Activated naive CD4-positive, alpha-beta T cell treated with anti-CD3 and anti-CD28 coated beads, Interleukin-2, amount 50 U/mL, for 24 hours (primary cell): ENCODE measurements around the gene SFTPB.

ENCODE experiments used
- H3K27ac Mint-ChIP-seq: one replicate; pipeline ENCODE4 v1.8.0; 2021; ENCODE audit warnings: mild to moderate bottlenecking, mixed read lengths
- H3K27me3 Mint-ChIP-seq: one replicate; pipeline ENCODE4 v1.8.0; 2021; ENCODE audit warnings: mixed read lengths
- H3K36me3 Mint-ChIP-seq: one replicate; pipeline ENCODE4 v1.8.0; 2021; ENCODE audit warnings: mixed read lengths
- H3K4me1 Mint-ChIP-seq: one replicate; pipeline ENCODE4 v1.8.0; 2021; ENCODE audit warnings: mixed read lengths
- H3K4me3 Mint-ChIP-seq: one replicate; pipeline ENCODE4 v1.8.0; 2021; ENCODE audit warnings: mild to moderate bottlenecking, mixed read lengths
- H3K9me3 Mint-ChIP-seq: one replicate; pipeline ENCODE4 v1.8.0; 2021; ENCODE audit warnings: mixed read lengths

SFTPB gene

DNA sequence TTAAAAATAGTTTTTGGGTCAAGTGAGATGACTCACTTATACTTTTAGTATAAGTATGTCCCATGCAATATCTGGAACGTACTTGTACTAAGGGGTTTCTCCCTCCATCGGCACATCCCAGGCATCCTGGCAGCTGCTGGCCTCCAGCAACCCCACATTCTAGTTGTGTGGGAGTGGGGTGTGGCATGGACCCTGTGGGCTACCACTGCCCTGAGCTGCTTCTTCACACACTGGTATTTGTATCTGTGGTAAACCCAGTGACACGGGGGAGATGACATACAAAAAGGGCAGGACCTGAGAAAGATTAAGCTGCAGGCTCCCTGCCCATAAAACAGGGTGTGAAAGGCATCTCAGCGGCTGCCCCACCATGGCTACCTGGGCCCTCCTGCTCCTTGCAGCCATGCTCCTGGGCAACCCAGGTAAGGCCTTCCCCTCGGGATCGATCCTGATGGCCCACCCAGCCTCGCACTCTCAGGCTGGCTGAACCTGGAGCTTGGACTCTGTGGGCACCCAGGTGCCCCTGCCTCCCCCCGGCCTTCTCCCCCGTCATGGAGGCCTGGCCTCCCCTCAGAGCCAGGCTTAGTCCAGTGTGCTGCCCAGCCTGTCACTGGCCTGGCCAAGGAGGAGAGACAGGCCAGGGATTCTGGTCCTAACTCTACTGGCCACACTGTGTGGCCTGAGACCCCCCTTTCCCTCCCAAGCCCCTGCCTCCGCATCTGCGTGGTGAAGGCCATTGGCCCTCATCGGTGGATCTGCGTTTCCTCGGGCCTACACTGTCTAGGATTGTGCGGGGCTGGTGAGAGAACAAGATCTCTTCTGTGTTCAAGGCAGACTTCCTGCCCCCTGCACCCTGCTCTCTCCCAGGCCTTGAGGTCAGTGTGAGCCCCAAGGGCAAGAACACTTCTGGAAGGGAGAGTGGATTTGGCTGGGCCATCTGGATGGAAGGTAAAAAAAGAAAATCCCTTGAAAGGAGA is 26.3 kb upstream of the SFTPB start, which contains the start of gene GNLY:
TSS of gene GNLY (plus strand) at position 307 of the 974 bp plus-strand sequence. CDS start at position 368, 61 bp downstream.
- Mint-ChIP-seq H3K4me3 (peak within 1 kb of the TSS; percentile 63), H3K4me1 (no peaks in the 10 kb centered on the region), H3K27ac (no peak within 1 kb of the TSS)

DNA sequence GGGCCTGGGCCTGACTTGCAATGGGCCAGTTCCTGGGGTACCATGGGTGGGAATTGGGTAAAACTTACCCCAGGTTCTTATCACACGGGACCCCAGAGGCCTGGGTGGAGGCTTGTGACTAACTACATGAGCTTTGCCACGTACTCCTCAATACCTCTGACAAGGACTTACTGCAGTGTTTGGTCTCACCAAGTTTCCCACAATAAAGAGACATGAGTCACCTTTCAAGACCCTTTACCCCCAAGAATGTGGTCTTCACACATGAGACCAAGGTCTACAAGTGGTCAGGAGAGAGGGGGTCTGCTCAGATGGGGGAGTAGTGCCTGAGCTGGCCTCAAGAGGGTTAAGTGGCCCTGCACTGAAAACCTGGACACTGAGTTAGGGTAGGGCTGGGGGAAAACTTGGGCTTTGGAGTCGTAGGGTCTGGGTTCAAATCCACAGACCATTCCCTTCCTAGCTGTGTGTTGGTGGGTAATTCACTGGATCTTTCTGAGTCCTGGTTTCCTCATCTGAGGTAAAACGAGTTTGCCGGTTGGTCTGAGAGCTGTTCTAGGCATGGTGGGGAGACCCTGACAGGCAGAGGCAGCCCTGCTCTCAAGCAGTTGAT is 24.1 kb upstream of the SFTPB start:
- Mint-ChIP-seq H3K27ac (no peak overlapping the region), H3K4me3 (no peak overlapping the region), H3K4me1 (no peaks in the 10 kb centered on the region)

More for the DNA sequence above, 26.3 kb upstream of the SFTPB start, which contains the start of gene GNLY:
- Mint-ChIP-seq H3K9me3 (no peaks in the 10 kb centered on the region), H3K36me3 (no peaks in the 10 kb centered on the region), H3K27me3 (no peaks in the 10 kb centered on the region)

DNA sequence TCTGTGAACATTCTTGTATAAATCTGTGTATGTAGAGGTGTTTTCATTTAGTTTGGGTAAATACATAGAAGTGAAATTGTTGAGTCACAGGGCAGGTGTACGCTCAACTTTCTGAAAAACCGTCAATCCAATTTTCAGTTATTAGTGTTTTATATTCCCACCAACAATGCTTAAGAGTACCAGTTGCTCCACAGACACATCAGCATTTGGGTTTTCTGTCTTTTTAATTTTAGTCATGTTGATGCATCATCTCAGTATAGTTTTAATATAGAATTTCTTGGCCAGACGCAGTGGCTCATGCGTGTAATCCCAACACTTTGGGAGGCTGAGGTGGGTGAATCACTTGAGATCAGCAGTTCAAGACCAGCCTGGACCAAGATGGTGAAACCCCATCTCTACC is 22.9 kb upstream of the SFTPB start:
- Mint-ChIP-seq H3K4me1 (no peaks in the 10 kb centered on the region), H3K27ac (no peak overlapping the region), H3K27me3 (no peaks in the 10 kb centered on the region), H3K4me3 (no peak overlapping the region), H3K9me3 (no peaks in the 10 kb centered on the region), H3K36me3 (no peaks in the 10 kb centered on the region)

More for the DNA sequence above, 24.1 kb upstream of the SFTPB start:
- Mint-ChIP-seq H3K27me3 (no peaks in the 10 kb centered on the region), H3K36me3 (no peaks in the 10 kb centered on the region), H3K9me3 (no peaks in the 10 kb centered on the region)

DNA sequence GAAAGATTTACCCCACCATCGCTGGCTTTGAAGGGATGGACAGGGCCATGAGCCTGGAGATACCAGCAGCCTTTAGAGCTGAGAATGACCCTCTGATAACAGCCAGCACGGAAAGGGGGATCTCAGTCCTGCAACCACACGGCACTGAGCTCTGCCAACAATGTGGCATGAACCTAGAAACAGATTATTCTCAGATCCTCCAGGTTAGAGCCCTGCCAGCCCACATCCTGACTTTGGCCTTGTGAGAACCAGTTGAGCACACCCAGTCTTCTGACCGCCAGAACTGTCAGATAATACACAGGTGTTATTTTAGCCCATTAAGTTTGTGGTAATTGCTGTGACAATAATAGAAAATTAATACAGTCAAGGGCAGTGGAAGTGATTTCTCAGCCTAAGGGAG is 16.8 kb upstream of the SFTPB start:
- Mint-ChIP-seq H3K36me3 (no peaks in the 10 kb centered on the region), H3K27ac (no peak overlapping the region)

DNA sequence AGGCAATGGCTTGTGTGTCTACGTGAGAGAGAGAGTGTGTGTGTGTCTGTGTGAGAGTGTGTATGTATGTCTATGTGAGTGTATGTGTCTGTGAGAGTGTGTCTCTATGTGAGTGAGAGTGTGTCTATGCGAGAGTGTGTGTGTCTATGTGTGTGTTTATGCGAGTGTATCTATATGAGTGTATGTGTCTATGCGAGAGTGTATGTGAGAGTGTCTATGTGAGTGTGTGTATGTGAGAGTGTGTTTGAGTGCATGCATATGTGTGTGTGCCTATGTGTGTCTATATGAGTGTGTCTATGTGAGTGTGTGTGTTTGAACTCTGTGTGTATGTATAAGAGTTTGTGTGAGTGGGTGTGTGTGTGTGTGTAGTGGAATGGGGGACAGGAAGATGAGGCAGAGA is 16.4 kb upstream of the SFTPB start:
- Mint-ChIP-seq H3K4me1 (no peaks in the 10 kb centered on the region), H3K4me3 (no peak overlapping the region), H3K36me3 (no peaks in the 10 kb centered on the region), H3K27me3 (peaks cover 1% of the 10 kb centered on the region), H3K9me3 (no peaks in the 10 kb centered on the region), H3K27ac (no peak overlapping the region)

More for the DNA sequence above, 16.8 kb upstream of the SFTPB start:
- H3K4me3 Mint-ChIP-seq = no peak overlapping the region
- no peaks in the 10 kb centered on the region for H3K9me3 Mint-ChIP-seq
- H3K4me1 Mint-ChIP-seq = no peaks in the 10 kb centered on the region
- peaks cover 1% of the 10 kb centered on the region for H3K27me3 Mint-ChIP-seq

DNA sequence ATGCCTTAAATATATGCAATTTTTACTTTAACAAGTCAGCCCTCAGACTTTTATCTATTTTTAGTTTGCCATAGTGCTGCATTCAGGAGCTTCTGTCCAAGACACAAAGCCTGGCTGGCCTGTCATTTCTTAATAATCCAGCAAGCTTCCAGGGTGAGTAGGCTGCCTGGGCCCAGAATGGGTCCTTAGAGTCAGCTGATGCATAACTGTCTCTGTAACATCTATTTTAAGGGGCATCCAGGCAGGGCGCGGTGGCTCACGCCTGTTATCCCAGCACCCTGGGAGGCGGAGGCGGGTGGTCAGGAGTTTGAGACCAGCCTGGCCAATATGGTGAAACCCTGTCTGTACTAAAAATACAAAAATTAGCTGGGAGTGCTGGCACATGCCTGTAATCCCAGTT is 14.4 kb upstream of the SFTPB start:
- no peaks in the 10 kb centered on the region for H3K36me3 Mint-ChIP-seq
- H3K27me3 Mint-ChIP-seq = peaks cover 1% of the 10 kb centered on the region
- no peaks in the 10 kb centered on the region for H3K4me1 Mint-ChIP-seq
- H3K4me3 Mint-ChIP-seq = no peak overlapping the region
- H3K27ac Mint-ChIP-seq = no peak overlapping the region
- H3K9me3 Mint-ChIP-seq = no peaks in the 10 kb centered on the region

DNA sequence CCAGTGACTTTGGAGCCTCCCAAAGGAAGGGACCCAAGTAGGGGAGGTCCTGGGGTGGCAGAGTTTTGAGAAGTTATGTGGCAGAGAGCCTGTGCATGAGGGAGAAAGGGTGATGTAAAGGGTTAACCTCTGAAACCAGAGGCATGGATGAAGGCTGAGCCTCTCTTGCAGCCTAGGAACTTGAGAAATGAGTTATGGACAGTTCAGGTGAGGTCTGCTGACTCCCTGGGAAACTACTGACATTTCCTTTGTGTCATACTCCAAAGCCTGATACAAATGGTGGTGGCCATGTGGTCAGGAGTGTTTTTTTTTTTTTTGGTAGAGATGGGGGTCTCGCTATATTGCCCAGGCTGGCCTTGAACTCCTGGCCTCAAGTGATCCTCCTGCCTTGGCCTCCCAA is 13.8 kb upstream of the SFTPB start:
- Mint-ChIP-seq H3K36me3 (no peaks in the 10 kb centered on the region), H3K27me3 (peaks cover 1% of the 10 kb centered on the region), H3K9me3 (no peaks in the 10 kb centered on the region), H3K4me3 (no peak overlapping the region), H3K27ac (no peak overlapping the region), H3K4me1 (no peaks in the 10 kb centered on the region)

DNA sequence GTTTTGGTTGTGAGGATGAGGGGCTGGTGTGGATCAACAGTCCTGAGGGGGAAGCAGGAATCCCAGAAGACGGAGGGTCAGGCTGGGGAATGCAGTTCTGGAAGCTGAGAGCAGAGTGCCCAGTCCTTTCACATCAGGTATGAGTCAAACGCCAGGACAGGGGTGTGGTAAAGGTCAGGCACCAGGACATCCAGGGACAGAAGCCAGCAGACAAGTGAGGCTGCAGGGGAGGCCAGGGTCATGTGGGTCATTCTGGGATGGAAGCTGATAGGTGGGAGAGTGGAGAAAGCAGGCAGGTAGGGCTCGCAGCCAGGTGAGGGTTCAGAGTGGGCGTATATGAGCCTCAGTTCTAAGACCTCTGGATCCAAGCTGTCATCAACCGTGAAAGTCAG is 13.4 kb upstream of the SFTPB start:
- Mint-ChIP-seq H3K27me3 (peaks cover 1% of the 10 kb centered on the region), H3K4me3 (no peak overlapping the region), H3K9me3 (no peaks in the 10 kb centered on the region), H3K27ac (no peak overlapping the region), H3K4me1 (no peaks in the 10 kb centered on the region), H3K36me3 (no peaks in the 10 kb centered on the region)

DNA sequence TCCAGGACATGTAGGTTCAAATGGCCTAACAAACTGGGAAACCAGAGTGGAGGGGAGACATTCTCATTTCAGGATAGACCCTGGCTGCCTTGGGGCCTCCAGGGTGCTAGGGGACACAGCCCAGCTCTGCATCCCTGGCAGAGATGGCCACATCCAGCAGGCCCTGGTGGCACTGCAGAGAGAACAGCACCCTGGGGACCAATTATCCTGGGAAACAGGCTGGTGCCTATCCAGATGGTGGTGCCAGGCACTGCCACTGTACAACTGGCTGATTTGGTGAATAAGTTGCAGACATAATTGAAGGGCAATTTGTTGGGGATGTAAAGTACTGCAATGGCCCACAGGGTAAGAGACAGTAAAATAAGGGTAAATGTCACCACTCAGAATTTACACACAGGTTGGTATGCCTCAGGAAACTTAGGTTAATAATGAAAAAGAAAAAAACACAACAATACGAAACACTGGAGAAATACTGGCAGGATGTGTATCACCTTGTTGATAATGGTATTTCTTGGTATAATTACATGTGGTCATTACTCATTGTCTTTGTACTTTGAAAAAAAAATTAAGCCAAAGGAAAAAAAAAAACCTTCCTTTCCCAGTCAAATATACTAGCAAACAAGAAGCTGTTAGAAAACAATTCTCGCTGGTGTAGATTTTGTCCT is 12.8 kb upstream of the SFTPB start:
- peaks cover 1% of the 10 kb centered on the region for H3K27me3 Mint-ChIP-seq
- H3K27ac Mint-ChIP-seq = no peak overlapping the region
- no peaks in the 10 kb centered on the region for H3K36me3 Mint-ChIP-seq
- H3K4me3 Mint-ChIP-seq = no peak overlapping the region
- no peaks in the 10 kb centered on the region for H3K9me3 Mint-ChIP-seq
- H3K4me1 Mint-ChIP-seq = no peaks in the 10 kb centered on the region

DNA sequence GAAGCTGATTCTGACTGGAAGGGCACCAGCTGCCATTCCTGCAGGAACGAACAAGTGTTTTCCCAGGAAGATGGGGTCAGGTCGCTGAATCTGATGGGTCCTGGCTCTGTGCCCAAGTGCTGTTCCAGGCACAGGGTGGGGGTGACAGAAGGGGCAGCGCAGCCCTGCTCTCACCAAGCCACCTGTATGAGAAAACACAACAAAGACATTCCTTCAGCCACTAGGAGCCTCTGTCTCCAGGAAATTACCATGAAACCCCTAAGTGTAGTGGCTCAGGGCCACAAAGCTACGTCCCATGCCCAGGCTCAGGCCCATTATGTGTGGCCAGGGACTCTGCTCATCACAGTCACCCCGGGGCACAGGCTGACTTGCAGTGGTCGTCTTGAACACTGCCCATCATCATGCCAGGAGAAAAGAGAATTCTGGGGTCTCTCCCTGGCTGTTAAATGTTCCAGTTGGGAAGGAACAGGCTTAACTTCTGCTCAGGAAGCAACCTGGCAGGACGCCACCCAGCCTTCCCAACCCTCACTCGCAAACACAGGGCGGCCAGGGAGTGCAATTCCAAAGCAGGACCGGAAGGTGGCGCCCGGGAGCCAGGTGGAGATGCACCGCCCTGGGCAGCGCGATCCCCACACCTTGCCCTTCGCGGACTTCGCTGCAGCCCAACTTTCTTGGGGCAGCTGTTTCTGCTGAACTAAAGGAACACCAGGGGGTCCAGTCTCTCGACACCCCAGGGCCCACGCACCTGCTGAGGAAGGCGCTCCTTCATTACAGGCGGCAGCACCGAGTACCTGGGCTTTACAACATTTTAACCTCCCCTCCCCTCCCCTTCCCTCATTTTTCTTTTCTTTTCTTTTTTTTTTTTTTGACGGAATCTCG is 11.0 kb upstream of the SFTPB start:
- Mint-ChIP-seq H3K4me3 (no peak overlapping the region), H3K4me1 (no peaks in the 10 kb centered on the region), H3K27ac (no peak overlapping the region), H3K27me3 (peaks cover 1% of the 10 kb centered on the region), H3K36me3 (no peaks in the 10 kb centered on the region), H3K9me3 (no peaks in the 10 kb centered on the region)

DNA sequence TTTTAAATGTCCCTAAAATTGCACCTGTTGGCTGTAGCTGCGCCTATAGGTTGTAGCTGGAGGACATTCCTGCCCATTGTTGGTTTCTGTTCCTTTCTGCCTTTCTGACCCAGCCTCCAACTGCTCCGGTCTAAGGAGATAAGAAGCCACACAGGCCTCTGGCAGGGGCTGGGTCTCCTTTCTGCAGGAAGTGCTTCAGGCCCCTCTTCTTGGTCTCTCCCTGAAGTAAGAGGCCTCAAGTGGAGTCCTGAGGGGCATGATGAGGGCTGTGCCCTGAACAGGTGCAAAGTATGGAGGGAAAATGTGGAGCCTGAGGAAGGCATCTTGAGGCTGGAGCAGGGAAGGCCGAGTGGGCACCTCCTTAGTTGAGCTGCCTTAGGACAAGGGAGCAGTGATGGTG is 10.4 kb upstream of the SFTPB start:
- Mint-ChIP-seq H3K27ac (no peak overlapping the region), H3K4me3 (no peak overlapping the region)

DNA sequence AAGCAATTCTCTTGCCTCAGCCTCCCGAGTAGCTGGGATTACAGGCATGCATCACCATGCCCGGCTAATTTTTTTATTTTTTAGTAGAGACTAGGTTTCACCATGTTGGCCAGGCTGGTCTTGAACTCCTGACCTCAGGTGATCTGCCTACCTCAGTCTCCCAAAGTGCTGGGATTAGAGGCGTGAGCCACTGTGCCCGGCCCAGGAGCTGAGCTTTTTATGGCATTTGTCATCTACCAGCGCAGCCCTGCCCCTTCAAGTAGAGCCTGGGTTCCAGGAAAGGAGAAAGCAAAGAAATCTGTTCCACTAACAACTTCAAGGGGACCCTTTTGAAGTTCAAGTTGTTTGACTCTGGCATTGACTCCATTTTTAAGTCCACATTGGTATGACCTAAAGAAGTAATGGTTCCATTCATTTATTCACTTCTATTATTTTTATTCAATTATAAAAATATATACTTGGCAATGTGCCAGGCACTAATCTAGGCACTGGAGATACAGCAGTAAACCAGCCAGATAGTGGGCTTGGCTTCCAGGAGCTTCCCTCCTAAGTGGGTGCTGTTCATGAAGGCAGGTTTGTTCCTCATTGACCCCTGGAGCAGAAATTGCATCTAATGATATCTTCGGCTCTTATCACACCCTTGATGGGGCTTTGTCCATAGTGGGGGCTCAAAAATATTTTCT is 8.0 kb upstream of the SFTPB start:
- Mint-ChIP-seq H3K27me3 (peaks cover 1% of the 10 kb centered on the region), H3K27ac (no peak overlapping the region), H3K9me3 (no peaks in the 10 kb centered on the region), H3K4me1 (no peaks in the 10 kb centered on the region), H3K36me3 (no peaks in the 10 kb centered on the region), H3K4me3 (no peak overlapping the region)

More for the DNA sequence above, 10.4 kb upstream of the SFTPB start:
- Mint-ChIP-seq H3K4me1 (no peaks in the 10 kb centered on the region), H3K9me3 (no peaks in the 10 kb centered on the region), H3K27me3 (peaks cover 1% of the 10 kb centered on the region), H3K36me3 (no peaks in the 10 kb centered on the region)

DNA sequence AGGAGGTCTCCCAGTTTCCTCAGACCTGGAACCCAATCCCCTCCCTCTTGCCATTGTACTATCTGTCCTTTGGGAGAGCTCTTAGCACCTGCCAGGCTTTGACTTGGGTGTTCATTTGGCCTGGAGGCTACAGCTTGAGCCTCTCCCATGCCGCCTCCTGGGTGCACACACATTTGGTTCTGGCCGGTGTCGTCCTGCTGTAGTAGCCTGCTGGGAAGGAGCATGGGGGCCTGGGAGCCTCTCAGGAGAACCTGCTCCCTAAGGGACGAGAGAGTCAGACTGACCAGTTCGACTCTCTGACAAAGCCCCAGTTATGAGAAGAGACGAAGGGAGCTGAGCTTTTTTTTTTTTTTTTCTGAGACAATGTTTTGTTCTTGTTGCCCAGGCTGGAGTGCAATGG is 7.4 kb upstream of the SFTPB start:
- Mint-ChIP-seq H3K9me3 (no peaks in the 10 kb centered on the region), H3K36me3 (no peaks in the 10 kb centered on the region), H3K27ac (no peak overlapping the region), H3K27me3 (peaks cover 1% of the 10 kb centered on the region), H3K4me1 (no peaks in the 10 kb centered on the region), H3K4me3 (no peak overlapping the region)

DNA sequence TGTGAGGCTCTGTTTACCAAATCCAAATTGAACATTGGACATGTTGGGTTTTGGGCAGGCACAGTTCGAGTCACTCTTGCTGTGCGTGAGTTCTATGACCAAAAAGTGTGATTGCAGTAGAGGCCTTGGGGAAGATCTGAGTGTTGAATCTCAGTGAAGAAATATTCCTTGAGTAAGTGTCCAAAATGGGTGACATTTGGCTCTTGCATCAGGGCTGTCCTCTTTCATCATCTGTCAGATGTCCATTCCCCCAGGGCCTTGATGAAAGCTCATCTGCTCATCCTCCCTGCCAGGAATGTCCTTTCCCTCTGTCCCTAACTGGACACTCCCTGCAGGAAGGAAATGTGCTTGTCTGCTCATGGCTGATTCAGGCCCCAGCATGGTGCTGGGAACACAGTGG is 6.4 kb upstream of the SFTPB start:
- no peaks in the 10 kb centered on the region for H3K36me3 Mint-ChIP-seq
- no peak overlapping the region for H3K27ac Mint-ChIP-seq
- H3K27me3 Mint-ChIP-seq = no peaks in the 10 kb centered on the region
- H3K4me1 Mint-ChIP-seq = no peaks in the 10 kb centered on the region
- no peak overlapping the region for H3K4me3 Mint-ChIP-seq
- no peaks in the 10 kb centered on the region for H3K9me3 Mint-ChIP-seq
